NB4 (cell line): Measurements from ENCODE around the gene PSENEN.
"Not testable (repeated sequence)": the region's sequence is repeated elsewhere in the genome, so short reads cannot be mapped to it uniquely, and the experiment has no call there.

Experiments
- DNase-seq: peaks from one replicate; pipeline ENCODE4 v3.0.0; 2010; ENCODE audit warnings: low read depth
- H3K4me3 ChIP-seq: one replicate; pipeline ENCODE4 v1.5.1; 2011; ENCODE audit warnings: mild to moderate bottlenecking, low read depth, low read length, moderate library complexity
- CTCF ChIP-seq: IDR thresholded peaks from one replicate; pipeline ENCODE4 v1.5.1; 2012; ENCODE audit warnings: low read depth, low read length
- MAX ChIP-seq: IDR thresholded peaks from 2 replicates; pipeline ENCODE4 v1.6.1; 2011; ENCODE audit warnings: low read depth, low read length
- MYC ChIP-seq: IDR thresholded peaks from 2 replicates; pipeline ENCODE4 v1.6.1; 2011; ENCODE audit warnings: low read depth, low read length
- POLR2A ChIP-seq: IDR thresholded peaks from 2 replicates; pipeline ENCODE4 v1.6.1; 2011; ENCODE audit warnings: mild to moderate bottlenecking; ENCODE audit not compliant: insufficient read length; ENCODE audit errors: extremely low read depth

The PSENEN gene

GRCh38 chr19:35766571-35767104 lies 21.2 kb downstream of the PSENEN start:
- DNase-seq, result no peak
- no peak overlapping the region for H3K4me3 ChIP-seq
- TF ChIP-seq POLR2A (no peak), MYC (no peak), MAX (no peak), CTCF (no peak)

- DNase-seq, result no peak
- H3K4me3 ChIP-seq, result no peak overlapping the region
- TF ChIP-seq CTCF (no peak), MAX (no peak), POLR2A (no peak), MYC (no peak)
Observed at GRCh38 chr19:35767288-35768081, 22.0 kb downstream of the PSENEN start.

- TF ChIP-seq MAX (no peak), POLR2A (no peak), MYC (no peak)
- H3K4me3 ChIP-seq, result no peak overlapping the region
- DNase-seq, result no peak
Observed at GRCh38 chr19:35768082-35768421, 22.6 kb downstream of the PSENEN start.

GRCh38 chr19:35772362-35772761 lies 26.9 kb downstream of the PSENEN start:
- H3K4me3 ChIP-seq, DNase-seq: not testable (repeated sequence)

- DNase-seq, result no peak
- TF ChIP-seq CTCF, result no peak
- no peak for TF ChIP-seq MYC
- no peak for TF ChIP-seq POLR2A
- TF ChIP-seq MAX, result no peak
- H3K4me3 ChIP-seq, result no peak overlapping the region
Observed at GRCh38 chr19:35773020-35773806, 27.8 kb downstream of the PSENEN start.

- DNase-seq, result no peak
- H3K4me3 ChIP-seq, result no peak overlapping the region
- TF ChIP-seq MYC (no peak), POLR2A (no peak)
Observed at GRCh38 chr19:35774274-35775045, 29.0 kb downstream of the PSENEN start.

- peak overlapping the region; percentile 16 for H3K4me3 ChIP-seq
- TF ChIP-seq CTCF, result no peak
- TF ChIP-seq POLR2A, result no peak
- no peak for TF ChIP-seq MAX
- no peak for TF ChIP-seq MYC
- DNase-seq, result no peak
Observed at GRCh38 chr19:35775046-35775297, 29.5 kb downstream of the PSENEN start.
